Spinal cord (tissue), 10 donors: ENCODE data around the gene SPATA17. TPM values are rescaled to one million over a fixed set of nuclear protein-coding genes. Genes with fewer than 3 reads are reported as not detected.
A peak's percentile ranks its signal among the peaks of the same experiment; 100 is the strongest.

Experiments used
- DNase-seq, 6 donors: peaks; one replicate each; pipeline versions ENCODE4 v3.0.0 to v3.0.0-alpha.2; 2013 to 2015; ENCODE audit warnings: low spot score in 6 of 6, low read depth in 4 of 6
- H3K27ac ChIP-seq: one replicate; pipeline ENCODE4 v1.5.1; 2013; ENCODE audit warnings: low read depth, low read length, control low read depth
- H3K27me3 ChIP-seq: one replicate; pipeline ENCODE4 v1.6.1; 2013; ENCODE audit warnings: low read length; ENCODE audit not compliant: control insufficient read depth, insufficient read depth
- H3K36me3 ChIP-seq: one replicate; pipeline ENCODE4 v1.6.1; 2013; ENCODE audit warnings: low read length; ENCODE audit not compliant: control insufficient read depth, insufficient read depth
- H3K4me1 ChIP-seq: one replicate; pipeline ENCODE4 v1.6.1; 2013; ENCODE audit warnings: low read length; ENCODE audit not compliant: control insufficient read depth, insufficient read depth
- H3K4me3 ChIP-seq: one replicate; pipeline ENCODE4 v1.5.1; 2013; ENCODE audit warnings: low read depth, low read length, control low read depth
- H3K9me3 ChIP-seq: one replicate; pipeline ENCODE4 v1.6.1; 2013; ENCODE audit warnings: low read length; ENCODE audit not compliant: control insufficient read depth, insufficient read depth
- WGBS: methylation state at CpG from one replicate; pipeline ENCODE4 v1.1.5; 2013; ENCODE audit warnings: missing lambda C conversion rate; ENCODE audit not compliant: insufficient coverage; 5-methylcytosine and 5-hydroxymethylcytosine counted together
- polyA plus RNA-seq, 2 donors: library from polyadenylated mRNA; unstranded; fragments of 120-200 nt; gene quantifications; one replicate each; pipeline ENCODE4 v1.2.1, GENCODE V29; 2013; ENCODE audit not compliant: insufficient read length in 2 of 2
- small RNA-seq: library from RNA; depleted of rRNA; stranded (forward); fragments of <200 nt; gene quantifications from one replicate; pipeline ENCODE3, GENCODE V24; 2014; ENCODE audit warnings: low replicate concordance
- total RNA-seq, 2 donors: library from RNA; depleted of rRNA in 1 of 2; stranded (reverse); fragments of 120-200 nt in 1 of 2; fragments of >200 nt in 1 of 2; gene quantifications; one replicate each; pipeline versions ENCODE4 v1.2.3 to v1.2.4, GENCODE V29; 2013 to 2014
- donor health status: healthy.

SPATA17 gene
- total and polyA plus RNA-seq, 4 donors = 3.8 to 12.8 (median 8.3) TPM

DNA sequence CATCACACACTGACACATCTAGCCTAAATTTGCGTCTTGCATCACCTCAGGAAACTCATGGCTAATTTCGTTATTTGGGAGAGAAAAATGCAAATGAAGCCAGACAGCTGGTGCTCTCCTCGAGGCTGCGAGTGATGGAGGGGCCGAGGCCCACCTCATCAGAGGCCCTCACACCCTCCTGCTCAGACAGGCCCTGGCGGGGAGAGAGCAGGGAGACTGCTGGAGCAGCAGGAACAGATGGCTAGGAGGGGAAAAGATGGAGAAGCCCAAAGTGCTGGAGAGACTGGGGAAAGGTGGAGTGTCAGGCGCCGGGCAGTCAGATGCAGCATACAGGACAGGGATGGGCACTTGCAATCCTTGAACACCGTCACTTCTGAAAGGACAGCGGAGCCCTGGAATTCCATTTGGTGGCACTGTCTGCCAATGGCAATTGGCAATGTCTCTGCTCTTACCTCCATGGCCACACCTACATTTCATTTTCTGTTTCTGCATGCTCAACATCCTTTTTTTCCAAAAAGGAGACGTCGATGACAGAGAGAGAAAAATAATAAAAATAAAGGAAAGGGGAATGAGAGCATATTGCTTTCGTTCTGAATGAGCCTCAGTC is 286.2 kb downstream of the SPATA17 start:
- Histone ChIP-seq H3K4me1 (peaks cover 3% of the 10 kb centered on the region), H3K36me3 (no peaks in the 10 kb centered on the region), H3K27me3 (peaks cover 7% of the 10 kb centered on the region), H3K4me3 (no peak overlapping the region), H3K27ac (no peak overlapping the region), H3K9me3 (no peaks in the 10 kb centered on the region)
- DNase-seq = peak in 1 of 6 donors; percentile 6
- 68% methylated on average over 7 of the region's 13 CpGs for WGBS

GRCh38 chr1:217919683-217920388 is 288.7 kb downstream of the SPATA17 start:
- Histone ChIP-seq H3K27ac (no peak overlapping the region), H3K4me1 (peaks cover 3% of the 10 kb centered on the region), H3K4me3 (peak overlapping the region; percentile 19), H3K9me3 (no peaks in the 10 kb centered on the region), H3K27me3 (peaks cover 19% of the 10 kb centered on the region), H3K36me3 (no peaks in the 10 kb centered on the region)
- DNase-seq = peak; percentile 18 to 89 (median 27)
- WGBS = 16% methylated on average over 13 of the region's 18 CpGs

Small RNA genes within 50 kb of the gene (small RNA-seq; reads per million reads assigned to genes)
- not detected for gene UBBP2

Other genes starting within 250 kb of the SPATA17 start
- gene GPATCH2, start 254 bp upstream of the SPATA17 start, total RNA-seq = 10 to 100 TPM; 22.5 to 35.3 TPM
- 10 to 100 TPM; 13.4 to 14.2 TPM for gene GPATCH2, start 254 bp upstream of the SPATA17 start, polyA plus RNA-seq